OCI-LY7 (cell line): ENCODE results near the gene LYZL6. TPM values are rescaled to one million over a fixed set of nuclear protein-coding genes. Genes with fewer than 3 reads are reported as not detected.

Experiments used
- BruUV-seq: library from RNA; stranded (reverse); fragments of 400-500 nt; replicated peaks from 2 replicates; lab custom pipeline; 2021; lab: Mats Ljungman, UMichigan
- CTCF ChIA-PET: fragments of 300-600 bp; sonication (Branson Sonifier 250); formaldehyde crosslinking; loops from one replicate; lab custom pipeline; 2022; ENCODE audit warnings: antibody characterized with exemption; ENCODE audit not compliant: unreplicated experiment; lab: Charles Lee
- POLR2A ChIA-PET: fragments of 300-600 bp; sonication (Branson Sonifier 250); formaldehyde crosslinking; loops from one replicate; lab custom pipeline; 2022; ENCODE audit warnings: antibody characterized with exemption; lab: Charles Lee
- DNase-seq: peaks from one replicate; pipeline ENCODE4 v3.0.0-alpha.2; 2015; ENCODE audit warnings: low spot score
- H2AFZ ChIP-seq: fragments of 200-600 bp; sonication (generic), shearing (Covaris generic); 2 replicates; pipeline ENCODE4 v1.6.1; 2014; ENCODE audit warnings: mild to moderate bottlenecking, antibody characterized with exemption, low read length, moderate library complexity
- H3K27ac ChIP-seq: fragments of 200-600 bp; sonication (generic); 2 replicates; pipeline ENCODE4 v1.5.1; 2014; ENCODE audit warnings: mixed run types, low read depth, mild to moderate bottlenecking, moderate library complexity, low read length, inconsistent platforms; ENCODE audit not compliant: poor library complexity, severe bottlenecking
- H3K36me3 ChIP-seq: fragments of 200-600 bp; sonication (generic); 2 replicates; pipeline ENCODE4 v1.6.1; 2014; ENCODE audit warnings: mild to moderate bottlenecking, antibody characterized with exemption, low read length, moderate library complexity, mixed read lengths; ENCODE audit not compliant: insufficient read depth
- H3K4me1 ChIP-seq: fragments of 200-600 bp; sonication (generic); 2 replicates; pipeline ENCODE4 v1.5.1; 2014; ENCODE audit warnings: mild to moderate bottlenecking, low read length; ENCODE audit not compliant: insufficient read depth, poor library complexity, severe bottlenecking
- H3K4me2 ChIP-seq: fragments of 200-600 bp; sonication (generic); 2 replicates; pipeline ENCODE4 v1.6.1; 2014; ENCODE audit warnings: mild to moderate bottlenecking, low read length
- H3K4me3 ChIP-seq: fragments of 200-600 bp; sonication (generic); 2 replicates; pipeline ENCODE4 v1.5.1; 2014; ENCODE audit warnings: mild to moderate bottlenecking, low read depth, low read length; ENCODE audit not compliant: poor library complexity, severe bottlenecking
- H3K79me2 ChIP-seq: fragments of 200-600 bp; sonication (generic); 2 replicates; pipeline ENCODE4 v1.6.1; 2016; ENCODE audit warnings: low read depth, mild to moderate bottlenecking, low read length, moderate library complexity, mixed read lengths; ENCODE audit not compliant: insufficient read depth
- H3K9me2 ChIP-seq: fragments of 200-600 bp; sonication (generic); 2 replicates; pipeline ENCODE4 v1.6.1; 2016; ENCODE audit warnings: mild to moderate bottlenecking, low read length, mixed read lengths; ENCODE audit not compliant: insufficient read depth
- H3K9me3 ChIP-seq: fragments of 200-600 bp; sonication (generic); 2 replicates; pipeline ENCODE4 v1.6.1; 2014; ENCODE audit warnings: mild to moderate bottlenecking, mixed run types, low read length, mixed read lengths
- H4K20me1 ChIP-seq: fragments of 200-600 bp; sonication (generic); 2 replicates; pipeline ENCODE4 v1.6.1; 2014; ENCODE audit warnings: mild to moderate bottlenecking, antibody characterized with exemption, low read length, moderate library complexity, mixed read lengths; ENCODE audit not compliant: insufficient read depth
- CTCF ChIP-seq: fragments of 200-600 bp; sonication (generic); conservative IDR thresholded peaks from 2 replicates; pipeline ENCODE4 v1.5.1; 2014; ENCODE audit warnings: mild to moderate bottlenecking, antibody characterized with exemption, low read length, moderate library complexity, mixed read lengths
- EZH2phosphoT487 ChIP-seq: fragments of 200-600 bp; sonication (generic); IDR thresholded peaks from 2 replicates; pipeline ENCODE4 v1.6.1; 2018; ENCODE audit warnings: low read depth, borderline replicate concordance, mild to moderate bottlenecking, mixed run types, antibody characterized with exemption, low read length, moderate library complexity, mixed read lengths
- intact Hi-C: fragments of 100-400 bp; cut with micrococcal nuclease; formaldehyde crosslinking; loops from one replicate; pipeline ENCODE4 v1.10.0; 2022; ENCODE audit not compliant: unreplicated experiment
- total RNA-seq, 2 experiments: library from RNA; depleted of rRNA in 1 of 2; stranded (reverse); fragments of >200 nt in 1 of 2; shearing (Covaris generic) in 1 of 2; gene quantifications; 2 replicates each; pipeline ENCODE4 v1.2.3, GENCODE V29; 2014 to 2022

Gene LYZL6
- total RNA-seq, 2 experiments from 2014 or later = not detected

GRCh38 chr17:35914354-35914753 is 29.2 kb downstream of the LYZL6 start:
- Histone ChIP-seq H3K4me2 (no peak overlapping the region), H3K9me3 (no peaks in the 10 kb centered on the region), H3K79me2 (no peaks in the 10 kb centered on the region), H3K9me2 (no peaks in the 10 kb centered on the region), H3K4me3 (no peak overlapping the region), H3K4me1 (no peaks in the 10 kb centered on the region), H2AFZ (no peak overlapping the region), H3K27ac (no peak overlapping the region), H4K20me1 (no peaks in the 10 kb centered on the region), H3K36me3 (no peaks in the 10 kb centered on the region)
- BruUV-seq = no TSS peak
- no peak for TF ChIP-seq EZH2phosphoT487
- TF ChIP-seq CTCF = no peak
- POLR2A ChIA-PET = interaction anchor here (1.6 kb wide), 1 partner anchor 13 kb away, joined by 9 read pairs; no protein-coding TSS in a partner anchor
- CTCF ChIA-PET = no interaction called here
- intact Hi-C loops = no loop called here
- no peak for DNase-seq

- H4K20me1 ChIP-seq = no peaks in the 10 kb centered on the region
- no peaks in the 10 kb centered on the region for H3K79me2 ChIP-seq
- H3K36me3 ChIP-seq = no peaks in the 10 kb centered on the region
- no peaks in the 10 kb centered on the region for H3K4me1 ChIP-seq
- H3K4me2 ChIP-seq = no peak overlapping the region
- POLR2A ChIA-PET = interaction anchor here (1.6 kb wide), 1 partner anchor 14 kb away, joined by 9 read pairs; no protein-coding TSS in a partner anchor
- no peaks in the 10 kb centered on the region for H3K9me2 ChIP-seq
- H3K27ac ChIP-seq = no peak overlapping the region
- no peak overlapping the region for H2AFZ ChIP-seq
- intact Hi-C loops = no loop called here
- H3K9me3 ChIP-seq = no peaks in the 10 kb centered on the region
- CTCF ChIA-PET = no interaction called here
- H3K4me3 ChIP-seq = no peak overlapping the region
- BruUV-seq = no TSS peak
- TF ChIP-seq CTCF = no peak
- no peak for TF ChIP-seq EZH2phosphoT487
- no peak for DNase-seq
Measured at GRCh38 chr17:35913609-35914008, 29.9 kb downstream of the LYZL6 start.

- no peak overlapping the region for H2AFZ ChIP-seq
- DNase-seq = no peak
- H3K4me2 ChIP-seq = no peak overlapping the region
- POLR2A ChIA-PET = no interaction called here
- no TSS peak for BruUV-seq
- intact Hi-C loops = no loop called here
- H3K4me3 ChIP-seq = no peak overlapping the region
- H3K9me2 ChIP-seq = no peaks in the 10 kb centered on the region
- H3K9me3 ChIP-seq = no peaks in the 10 kb centered on the region
- H3K79me2 ChIP-seq = no peaks in the 10 kb centered on the region
- H3K27ac ChIP-seq = no peak overlapping the region
- TF ChIP-seq EZH2phosphoT487 = no peak
- TF ChIP-seq CTCF = no peak
- CTCF ChIA-PET = no interaction called here
- H3K4me1 ChIP-seq = no peaks in the 10 kb centered on the region
- no peaks in the 10 kb centered on the region for H3K36me3 ChIP-seq
- no peaks in the 10 kb centered on the region for H4K20me1 ChIP-seq
Measured at GRCh38 chr17:35912942-35913341, 30.6 kb downstream of the LYZL6 start.
